Measurements from ENCODE around the gene GAB2. TPM values are rescaled to one million over a fixed set of nuclear protein-coding genes. Genes with fewer than 3 reads are reported as not detected.

The GAB2 gene
- total RNA-seq, 2 experiments from 2014 or later = 10.7 to 11.9 TPM

DNA sequence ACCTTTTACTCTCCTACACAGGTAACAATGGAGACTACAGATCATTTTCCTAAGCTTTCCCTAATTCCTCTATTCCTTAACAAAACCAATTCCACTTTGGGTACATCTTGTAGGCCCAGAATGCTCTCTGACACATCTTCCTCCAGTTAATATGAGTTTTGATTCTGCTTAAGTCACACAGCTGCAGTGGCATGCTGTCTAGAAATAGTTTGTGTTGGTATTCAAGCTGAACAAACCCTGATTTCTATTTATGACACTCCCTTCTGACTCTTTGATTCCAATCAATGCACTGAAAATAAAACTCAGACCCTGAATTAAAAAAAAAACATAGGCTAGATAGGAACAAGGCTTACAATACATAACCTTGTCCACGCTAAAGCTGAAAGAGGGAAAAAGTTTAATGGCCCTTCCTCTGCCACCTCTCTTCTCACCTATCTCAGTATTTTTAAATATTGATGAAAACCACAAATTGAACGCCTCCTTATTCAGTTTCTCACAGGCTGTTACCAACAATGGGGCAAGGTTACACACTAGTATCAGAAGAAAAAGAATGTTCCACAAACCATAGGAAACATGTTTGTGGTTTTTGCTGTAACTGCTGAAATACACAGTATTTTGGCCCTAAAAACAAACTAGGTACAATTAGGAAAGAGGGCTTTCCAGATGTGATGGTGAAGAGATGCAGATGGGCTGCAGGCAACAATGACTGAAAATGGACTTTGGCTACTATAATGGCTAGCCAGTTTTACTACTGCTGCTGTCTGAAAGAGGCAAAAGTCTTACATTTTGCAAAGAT, 35.7 kb upstream of the GAB2 start:
- no peaks in the 10 kb centered on the region for H3K9me3 Mint-ChIP-seq
- peaks cover 18% of the 10 kb centered on the region for H3K4me1 Mint-ChIP-seq (ENCODE audit: low read depth)
- TF ChIP-seq CTCF (IDR thresholded peaks at IDR 0.05) = no peak
- Histone ChIP-seq H3K4me3 (ENCODE audit: low read length) (no peak overlapping the region), H3K9me3 (ENCODE audit: control insufficient read depth in 1 of 2, insufficient read depth in 1 of 2, low read length in 2 of 2) (no peaks in the 10 kb centered on the region), H3K27ac (ENCODE audit: low read depth in 1 of 2, low read length in 2 of 2) (no peak overlapping the region), H3K4me1 (ENCODE audit: insufficient read depth, low read length) (no peaks in the 10 kb centered on the region), H3K27me3 (ENCODE audit: control insufficient read depth in 1 of 2, insufficient read depth in 2 of 2, low read length in 2 of 2) (no peaks in the 10 kb centered on the region), H3K36me3 (ENCODE audit: insufficient read depth, low read length) (peaks cover 1% of the 10 kb centered on the region)
- peaks cover 39% of the 10 kb centered on the region for H3K36me3 Mint-ChIP-seq (ENCODE audit: low read depth)
- intact Hi-C loops (cut with DNase I, micrococcal nuclease) = no loop called here
- no peaks in the 10 kb centered on the region for H3K27me3 Mint-ChIP-seq
- peak overlapping the region; percentile 10 for H3K27ac Mint-ChIP-seq
- CTCF ChIA-PET = interaction anchor here (1.1 kb wide), 1 partner anchor 22 kb away, joined by 3 read pairs; no protein-coding TSS in a partner anchor
- POLR2A ChIA-PET = no interaction called here
- H3K4me3 Mint-ChIP-seq = no peak overlapping the region
- ATAC-seq (ENCODE audit: poor library complexity) (no peak), DNase-seq (no peak)

- POLR2A ChIA-PET = no interaction called here
- Mint-ChIP-seq H3K36me3 (ENCODE audit: low read depth) (peaks cover 24% of the 10 kb centered on the region), H3K4me3 (no peak overlapping the region), H3K4me1 (ENCODE audit: low read depth) (peaks cover 18% of the 10 kb centered on the region), H3K27ac (no peak overlapping the region), H3K9me3 (no peaks in the 10 kb centered on the region), H3K27me3 (no peaks in the 10 kb centered on the region)
- CTCF ChIA-PET = interaction anchor here (0.6 kb wide), 1 partner anchor 276 kb away, joined by 4 read pairs; no protein-coding TSS in a partner anchor
- no peak for TF ChIP-seq CTCF (IDR thresholded peaks at IDR 0.05)
- Histone ChIP-seq H3K9me3 (ENCODE audit: control insufficient read depth in 1 of 2, insufficient read depth in 1 of 2, low read length in 2 of 2) (no peaks in the 10 kb centered on the region), H3K4me1 (ENCODE audit: insufficient read depth, low read length) (no peaks in the 10 kb centered on the region), H3K27ac (ENCODE audit: low read depth in 1 of 2, low read length in 2 of 2) (no peak overlapping the region), H3K27me3 (ENCODE audit: control insufficient read depth in 1 of 2, insufficient read depth in 2 of 2, low read length in 2 of 2) (no peaks in the 10 kb centered on the region), H3K36me3 (ENCODE audit: insufficient read depth, low read length) (no peaks in the 10 kb centered on the region), H3K4me3 (ENCODE audit: low read length) (no peak overlapping the region)
- intact Hi-C loops (cut with DNase I, micrococcal nuclease) = no loop called here
- ATAC-seq (ENCODE audit: poor library complexity) (no peak), DNase-seq (no peak)
These were observed 33.9 kb upstream of the GAB2 start for GRCh38 chr11:78451371-78452150.

- H3K36me3 ChIP-seq (ENCODE audit: insufficient read depth, low read length) = no peaks in the 10 kb centered on the region
- no peaks in the 10 kb centered on the region for H3K4me1 ChIP-seq (ENCODE audit: insufficient read depth, low read length)
- H3K36me3 Mint-ChIP-seq (ENCODE audit: low read depth) = peaks cover 17% of the 10 kb centered on the region
- no peak for DNase-seq
- no peaks in the 10 kb centered on the region for H3K27me3 ChIP-seq (ENCODE audit: control insufficient read depth in 1 of 2, insufficient read depth in 2 of 2, low read length in 2 of 2)
- H3K9me3 Mint-ChIP-seq = no peaks in the 10 kb centered on the region
- no peak overlapping the region for H3K4me3 Mint-ChIP-seq
- no peak overlapping the region for H3K27ac Mint-ChIP-seq
- H3K4me1 Mint-ChIP-seq (ENCODE audit: low read depth) = peaks cover 18% of the 10 kb centered on the region
- no peaks in the 10 kb centered on the region for H3K27me3 Mint-ChIP-seq
- H3K9me3 ChIP-seq (ENCODE audit: control insufficient read depth in 1 of 2, insufficient read depth in 1 of 2, low read length in 2 of 2) = no peaks in the 10 kb centered on the region
- intact Hi-C loops (cut with DNase I, micrococcal nuclease) = no loop called here
- POLR2A ChIA-PET = no interaction called here
- H3K4me3 ChIP-seq (ENCODE audit: low read length) = no peak overlapping the region
- CTCF ChIA-PET = no interaction called here
- H3K27ac ChIP-seq (ENCODE audit: low read depth in 1 of 2, low read length in 2 of 2) = no peak overlapping the region
- ATAC-seq (ENCODE audit: poor library complexity) = no peak
- no peak for TF ChIP-seq CTCF (IDR thresholded peaks at IDR 0.05)
These were observed 33.2 kb upstream of the GAB2 start for GRCh38 chr11:78450866-78451265.

All from CD4-positive, alpha-beta T cell (primary cell).